ELR (cell line): Measurements from ENCODE around the gene RNF220.

Source experiments
- DNase-seq: peaks from one replicate; pipeline ENCODE4 v3.0.0-alpha.2; 2015; ENCODE audit warnings: low read depth

RNF220 gene

GRCh38 chr1:44436401-44437106 lies 31.5 kb downstream of the RNF220 start:
- DNase-seq = no peak

GRCh38 chr1:44437107-44437716 lies 32.2 kb downstream of the RNF220 start:
- DNase-seq = no peak

- no peak for DNase-seq
These were observed 37.7 kb downstream of the RNF220 start for GRCh38 chr1:44442791-44443190.

GRCh38 chr1:44447051-44447810 lies 42.2 kb downstream of the RNF220 start:
- peak; percentile 26 for DNase-seq

GRCh38 chr1:44453798-44454349 lies 48.8 kb downstream of the RNF220 start:
- no peak for DNase-seq

- no peak for DNase-seq
These were observed 49.6 kb downstream of the RNF220 start for GRCh38 chr1:44454704-44455103.

- DNase-seq = no peak
These were observed 55.2 kb downstream of the RNF220 start for GRCh38 chr1:44460107-44460882.

GRCh38 chr1:44464361-44464760 lies 59.3 kb downstream of the RNF220 start:
- DNase-seq = peak; percentile 53

GRCh38 chr1:44467566-44467965 lies 62.5 kb downstream of the RNF220 start:
- DNase-seq = no peak

- DNase-seq = no peak
These were observed 66.9 kb downstream of the RNF220 start for GRCh38 chr1:44471911-44472453.

GRCh38 chr1:44472620-44473525 lies 67.8 kb downstream of the RNF220 start:
- no peak for DNase-seq

- DNase-seq = no peak
These were observed 71.8 kb downstream of the RNF220 start for GRCh38 chr1:44476891-44477290.

GRCh38 chr1:44481701-44482100 lies 76.6 kb downstream of the RNF220 start:
- no peak for DNase-seq

GRCh38 chr1:44483089-44483874 lies 78.2 kb downstream of the RNF220 start:
- DNase-seq = no peak

- DNase-seq = peak; percentile 36
These were observed 79.2 kb downstream of the RNF220 start for GRCh38 chr1:44484155-44484688.

- peak; percentile 84 for DNase-seq
These were observed 80.3 kb downstream of the RNF220 start for GRCh38 chr1:44485229-44485933.

GRCh38 chr1:44485934-44486460 lies 80.9 kb downstream of the RNF220 start:
- no peak for DNase-seq

GRCh38 chr1:44489481-44489880 lies 84.4 kb downstream of the RNF220 start:
- DNase-seq = peak; percentile 65
